Esophagus muscularis mucosa (tissue), 4 donors: ENCODE data around the gene DAAM2. TPM values are rescaled to one million over a fixed set of nuclear protein-coding genes. Genes with fewer than 3 reads are reported as not detected.

ENCODE experiments used
- DNase-seq: peaks from one replicate; pipeline ENCODE4 v3.0.0-alpha.2; 2017; ENCODE audit errors: extremely low spot score
- H3K27ac ChIP-seq, 4 donors: fragments of 200-600 bp; sonication (generic); replicated peaks in 1 of 4; 1 replicate in 3 of 4; 2 replicates in 1 of 4; pipeline ENCODE4 v1.5.1; 2016 to 2019; ENCODE audit warnings: mild to moderate bottlenecking in 1 of 4
- H3K27me3 ChIP-seq, 4 donors: fragments of 200-600 bp; sonication (generic); one replicate each; pipeline versions ENCODE4 v1.5.1 to v1.6.0; 2016 to 2019
- H3K36me3 ChIP-seq, 4 donors: fragments of 200-600 bp; sonication (generic); one replicate each; pipeline ENCODE4 v1.5.1; 2016 to 2019
- H3K4me1 ChIP-seq, 4 donors: fragments of 200-600 bp; sonication (generic); one replicate each; pipeline ENCODE4 v1.5.1; 2016 to 2019
- H3K4me3 ChIP-seq, 4 donors: fragments of 200-600 bp; sonication (generic); 1 replicate in 2 of 4; 2 replicates in 2 of 4; pipeline ENCODE4 v1.5.1; 2016 to 2019; ENCODE audit warnings: mild to moderate bottlenecking in 4 of 4, moderate library complexity in 1 of 4
- H3K9me3 ChIP-seq, 4 donors: fragments of 200-600 bp; sonication (generic); 1 replicate in 3 of 4; 2 replicates in 1 of 4; pipeline ENCODE4 v1.5.1; 2016 to 2019
- CTCF ChIP-seq, 3 experiments: fragments of 200-600 bp in 2 of 3; fragments of 450-650 bp in 1 of 3; sonication (generic) in 2 of 3; IDR thresholded peaks; one replicate each; pipeline ENCODE4 v1.5.1; 2017 to 2019; ENCODE audit warnings: antibody characterized with exemption in 3 of 3, mild to moderate bottlenecking in 2 of 3, moderate library complexity in 1 of 3
- EP300 ChIP-seq: sonication (generic); formaldehyde crosslinking; IDR thresholded peaks from one replicate; pipeline ENCODE4 v1.6.1; 2017; ENCODE audit warnings: antibody characterized with exemption
- POLR2A ChIP-seq: fragments of 450-650 bp; IDR thresholded peaks from one replicate; pipeline ENCODE4 v1.6.1; 2017; ENCODE audit warnings: antibody characterized with exemption, moderate library complexity, mild to moderate bottlenecking, low read depth
- POLR2AphosphoS5 ChIP-seq, 2 donors: sonication (generic); formaldehyde crosslinking; IDR thresholded peaks; one replicate each; pipeline ENCODE4 v1.6.1; 2017; ENCODE audit warnings: antibody characterized with exemption in 2 of 2
- WGBS: methylation state at CpG from one replicate; pipeline ENCODE4 v1.1.5; 2018; 5-methylcytosine and 5-hydroxymethylcytosine counted together
- intact Hi-C: fragments of 100-400 bp; cut with DNase I; formaldehyde crosslinking; loops from one replicate; pipeline ENCODE4 v1.15.1; 2023
- total RNA-seq, 4 donors: library from RNA; depleted of rRNA; stranded (reverse); fragments of >200 nt; gene quantifications; one replicate each; pipeline versions ENCODE4 v1.1.0 to v1.2.1, GENCODE V29; 2016

Gene DAAM2
- total RNA-seq, 4 donors from 2014 or later = 221 to 446 (median 392) TPM

DNA sequence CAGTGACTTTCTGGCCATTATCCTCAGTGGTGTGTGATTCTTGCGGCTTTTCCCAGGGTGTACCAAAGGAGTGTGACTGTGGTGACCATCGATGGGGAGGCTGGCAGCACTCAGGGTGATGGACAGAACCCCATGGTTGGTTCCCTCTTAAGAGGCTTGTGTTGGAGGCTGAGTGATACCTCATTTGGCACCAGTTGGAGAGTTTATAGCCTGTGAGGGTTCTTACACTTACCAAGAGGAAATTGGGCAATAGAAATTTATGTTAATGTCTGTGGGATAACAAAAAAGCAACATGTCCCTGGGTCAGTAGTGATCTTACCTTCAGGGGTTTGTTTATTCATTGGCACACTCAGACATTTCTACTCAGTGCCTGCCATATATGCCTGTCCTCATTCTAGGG is 37.2 kb downstream of the DAAM2 start:
- Histone ChIP-seq H3K27ac (peak overlapping the region; percentile 58 to 97 (median 72)), H3K36me3 (peaks cover 0 to 5% (median 0%) of the 10 kb centered on the region in 4 donors), H3K4me1 (peaks cover 19 to 100% (median 98%) of the 10 kb centered on the region in 4 donors), H3K4me3 (no peak overlapping the region), H3K27me3 (no peaks in the 10 kb centered on the region), H3K9me3 (no peaks in the 10 kb centered on the region)
- no peak for DNase-seq
- WGBS = 90% methylated on average over 2 of the region's 2 CpGs
- intact Hi-C loops = no loop called here
- TF ChIP-seq POLR2AphosphoS5 (IDR thresholded peaks at IDR 0.05) (no peak), CTCF (IDR thresholded peaks at IDR 0.05) (no peak), POLR2A (no peak), EP300 (no peak)

- no peaks in the 10 kb centered on the region for H3K27me3 ChIP-seq
- H3K36me3 ChIP-seq = peaks cover 0 to 5% (median 0%) of the 10 kb centered on the region in 4 donors
- DNase-seq = no peak
- peaks cover 25 to 100% (median 98%) of the 10 kb centered on the region in 4 donors for H3K4me1 ChIP-seq
- intact Hi-C loops = loop anchor here (5.0 kb wide), 1 partner anchor 52 kb away; no protein-coding TSS in a partner anchor
- TF ChIP-seq POLR2AphosphoS5 (IDR thresholded peaks at IDR 0.05) (peak in 1 of 2 donors; percentile 11), EP300 (no peak)
- WGBS = 70% methylated on average over 6 of the region's 7 CpGs
- H3K27ac ChIP-seq = peak overlapping the region; percentile 58 to 97 (median 72)
- H3K4me3 ChIP-seq = no peak overlapping the region
- no peaks in the 10 kb centered on the region for H3K9me3 ChIP-seq
Measured at GRCh38 chr6:39830444-39830843, 38.3 kb downstream of the DAAM2 start.

DNA sequence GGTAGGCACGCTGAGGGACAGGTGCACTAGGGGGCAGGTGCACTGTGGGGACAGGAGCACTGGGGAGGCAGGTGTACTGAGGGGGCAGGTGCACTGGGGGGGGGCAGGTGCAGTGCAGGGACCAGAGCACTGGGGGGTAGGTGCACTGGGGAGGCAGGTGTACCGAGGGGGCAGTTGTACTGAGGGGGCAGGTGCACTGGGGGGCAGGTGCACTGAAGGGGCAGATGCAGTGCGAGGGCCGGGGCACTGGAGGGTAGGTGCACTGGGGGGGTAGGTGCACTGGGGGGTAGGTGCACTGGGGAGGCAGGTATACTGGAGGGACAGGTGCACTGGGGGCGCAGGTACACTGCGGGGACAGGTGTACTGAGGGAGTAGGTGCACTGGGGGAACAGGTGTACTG is 39.5 kb downstream of the DAAM2 start:
- no peak for DNase-seq
- Histone ChIP-seq H3K4me3 (no peak overlapping the region), H3K27me3 (no peaks in the 10 kb centered on the region), H3K4me1 (peaks cover 37 to 100% (median 98%) of the 10 kb centered on the region in 4 donors), H3K27ac (peak overlapping the region; percentile 76 to 97 (median 83)), H3K9me3 (no peaks in the 10 kb centered on the region), H3K36me3 (peaks cover 0 to 5% (median 0%) of the 10 kb centered on the region in 4 donors)
- TF ChIP-seq CTCF (IDR thresholded peaks at IDR 0.05) (no peak), POLR2AphosphoS5 (IDR thresholded peaks at IDR 0.05) (no peak), EP300 (no peak), POLR2A (no peak)
- intact Hi-C loops = loop anchor here (5.0 kb wide), 1 partner anchor 51 kb away; no protein-coding TSS in a partner anchor
- 95% methylated on average over 6 of the region's 6 CpGs for WGBS

- H3K4me3 ChIP-seq = no peak overlapping the region
- peaks cover 34 to 100% (median 97%) of the 10 kb centered on the region in 4 donors for H3K4me1 ChIP-seq
- peak overlapping the region; percentile 75 to 87 (median 78) for H3K27ac ChIP-seq
- intact Hi-C loops = loop anchor here (5.0 kb wide), 1 partner anchor 48 kb away; no protein-coding TSS in a partner anchor
- 69% methylated on average over 4 of the region's 4 CpGs for WGBS
- DNase-seq = no peak
- H3K36me3 ChIP-seq = peaks cover 0 to 5% (median 0%) of the 10 kb centered on the region in 4 donors
- H3K9me3 ChIP-seq = no peaks in the 10 kb centered on the region
- TF ChIP-seq CTCF (IDR thresholded peaks at IDR 0.05) = no peak
- no peak for TF ChIP-seq EP300
- no peak for TF ChIP-seq POLR2AphosphoS5 (IDR thresholded peaks at IDR 0.05)
- TF ChIP-seq POLR2A = no peak
- H3K27me3 ChIP-seq = no peaks in the 10 kb centered on the region
Measured at GRCh38 chr6:39834278-39834677, 42.1 kb downstream of the DAAM2 start.

DNA sequence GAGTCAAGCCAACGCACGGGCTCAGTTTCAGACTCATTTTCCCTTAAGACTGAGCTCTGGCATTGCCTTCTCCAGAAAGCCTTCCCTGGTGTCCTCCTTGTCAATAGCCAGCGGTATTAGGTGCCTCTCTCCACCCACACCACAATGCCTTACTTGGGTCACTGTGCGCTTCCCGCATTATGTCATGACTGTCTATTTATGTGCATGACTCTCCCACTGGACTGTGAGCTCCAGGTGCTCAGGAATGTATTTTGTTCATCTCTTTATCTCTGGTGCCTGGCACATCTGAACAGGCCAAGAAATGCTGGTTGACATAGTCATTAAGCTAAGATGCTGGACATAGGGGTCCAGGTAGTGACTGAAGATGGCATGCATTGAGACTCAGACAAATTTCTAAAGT is 42.7 kb downstream of the DAAM2 start:
- peak overlapping the region; percentile 75 to 87 (median 78) for H3K27ac ChIP-seq
- no peaks in the 10 kb centered on the region for H3K9me3 ChIP-seq
- no peak for DNase-seq
- peak in 1 of 2 donors; percentile 15 for TF ChIP-seq POLR2AphosphoS5 (IDR thresholded peaks at IDR 0.05)
- no peak for TF ChIP-seq CTCF (IDR thresholded peaks at IDR 0.05)
- peaks cover 0 to 5% (median 0%) of the 10 kb centered on the region in 4 donors for H3K36me3 ChIP-seq
- peaks cover 40 to 100% (median 97%) of the 10 kb centered on the region in 4 donors for H3K4me1 ChIP-seq
- intact Hi-C loops = loop anchor here (5.0 kb wide), 1 partner anchor 47 kb away; no protein-coding TSS in a partner anchor
- no peaks in the 10 kb centered on the region for H3K27me3 ChIP-seq
- WGBS = 57% methylated on average over 5 of the region's 5 CpGs
- no peak overlapping the region for H3K4me3 ChIP-seq
